GM12872 (cell line): ENCODE results near the gene ACY1.

Experiments used
- TF ChIP-seq, protein P1 (sequence below): IDR thresholded peaks from 3 replicates; pipeline ENCODE4 v1.5.1; 2011; ENCODE audit warnings: low read depth, mild to moderate bottlenecking, low read length, moderate library complexity; ENCODE audit not compliant: insufficient read depth

The ACY1 gene

DNA sequence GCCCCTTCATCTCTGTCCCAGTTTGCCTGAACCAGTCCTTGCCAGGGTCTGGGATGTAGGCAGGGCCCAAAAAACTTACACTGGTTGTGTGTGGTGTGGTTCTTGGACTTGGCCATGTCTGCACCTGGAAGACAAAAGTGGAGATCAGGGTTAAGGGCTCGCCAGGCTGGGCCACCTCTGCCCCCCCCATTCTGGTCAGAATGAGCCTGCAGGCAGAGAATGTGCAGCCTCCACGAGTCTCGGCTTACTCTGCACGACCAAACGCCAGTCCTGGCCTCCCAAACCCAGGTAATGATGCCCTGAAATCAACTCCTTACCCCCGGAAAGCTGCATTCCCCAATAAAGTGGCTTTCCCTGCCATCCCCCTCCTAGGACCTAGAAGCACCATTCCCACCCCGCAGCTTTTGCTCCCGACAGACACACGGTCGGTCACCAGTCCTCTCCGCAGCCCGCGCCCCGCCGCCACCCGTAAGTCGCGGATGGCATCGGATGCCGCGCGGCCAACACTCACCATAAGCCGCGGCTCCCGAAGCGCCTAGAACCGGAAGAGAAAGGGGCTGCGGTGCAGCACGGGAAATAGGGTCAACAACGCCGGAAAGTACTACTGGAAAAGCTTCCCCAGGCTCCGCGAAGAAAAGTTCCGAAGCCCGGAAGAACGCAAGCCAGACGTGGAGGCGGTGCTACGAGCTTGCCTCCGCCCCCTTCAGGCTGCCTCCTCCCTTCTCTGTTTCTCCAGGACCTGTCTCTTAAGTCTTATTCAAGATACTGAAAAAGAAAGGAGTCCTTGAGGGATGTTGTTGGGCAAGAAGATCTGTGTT, 12.2 kb downstream of the ACY1 start, which contains the start of gene RPL29:
RPL29 (minus strand) TSS at position 550 of the 818 bp plus-strand sequence; CDS start at position 116, 434 bp downstream.
- TF ChIP-seq, protein P1, sequence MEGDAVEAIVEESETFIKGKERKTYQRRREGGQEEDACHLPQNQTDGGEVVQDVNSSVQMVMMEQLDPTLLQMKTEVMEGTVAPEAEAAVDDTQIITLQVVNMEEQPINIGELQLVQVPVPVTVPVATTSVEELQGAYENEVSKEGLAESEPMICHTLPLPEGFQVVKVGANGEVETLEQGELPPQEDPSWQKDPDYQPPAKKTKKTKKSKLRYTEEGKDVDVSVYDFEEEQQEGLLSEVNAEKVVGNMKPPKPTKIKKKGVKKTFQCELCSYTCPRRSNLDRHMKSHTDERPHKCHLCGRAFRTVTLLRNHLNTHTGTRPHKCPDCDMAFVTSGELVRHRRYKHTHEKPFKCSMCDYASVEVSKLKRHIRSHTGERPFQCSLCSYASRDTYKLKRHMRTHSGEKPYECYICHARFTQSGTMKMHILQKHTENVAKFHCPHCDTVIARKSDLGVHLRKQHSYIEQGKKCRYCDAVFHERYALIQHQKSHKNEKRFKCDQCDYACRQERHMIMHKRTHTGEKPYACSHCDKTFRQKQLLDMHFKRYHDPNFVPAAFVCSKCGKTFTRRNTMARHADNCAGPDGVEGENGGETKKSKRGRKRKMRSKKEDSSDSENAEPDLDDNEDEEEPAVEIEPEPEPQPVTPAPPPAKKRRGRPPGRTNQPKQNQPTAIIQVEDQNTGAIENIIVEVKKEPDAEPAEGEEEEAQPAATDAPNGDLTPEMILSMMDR: no peak

- TF ChIP-seq, protein P1: no peak
Observed at GRCh38 chr3:51997172-51997571, 13.8 kb downstream of the ACY1 start.

DNA sequence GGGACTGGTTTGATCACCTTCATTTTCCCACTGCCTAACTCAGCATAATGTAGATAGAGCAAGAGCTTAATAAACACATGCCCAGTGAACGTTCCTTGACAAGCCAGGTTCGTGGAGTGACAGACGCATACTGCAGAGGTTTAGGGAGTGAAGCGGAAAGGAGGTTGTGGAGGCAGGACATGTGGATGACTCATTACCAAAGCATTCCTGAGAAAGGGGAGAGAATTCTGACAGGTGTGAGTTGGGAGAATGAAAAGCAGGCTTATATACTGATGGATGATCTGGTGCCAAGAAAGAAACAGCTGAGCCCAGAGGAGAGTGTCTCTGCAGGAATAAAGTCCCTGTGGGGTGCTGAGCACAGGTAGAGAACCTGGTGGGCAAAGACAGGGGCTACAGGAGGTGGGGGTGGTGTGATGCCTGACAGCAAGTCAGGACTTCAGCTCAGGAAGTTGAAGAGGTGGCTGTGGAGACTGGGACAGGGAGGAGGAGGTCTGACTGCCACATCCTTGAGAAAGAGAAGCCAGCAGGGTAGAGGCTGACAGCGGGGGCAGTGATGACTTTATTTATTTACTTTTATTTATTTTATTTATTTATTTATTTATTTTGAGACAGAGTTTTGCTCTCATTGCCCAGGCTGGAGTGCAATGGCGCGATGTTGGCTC, 14.7 kb downstream of the ACY1 start:
- TF ChIP-seq, protein P1: no peak

GRCh38 chr3:51998774-51999173, 15.4 kb downstream of the ACY1 start:
- TF ChIP-seq, protein P1: no peak

DNA sequence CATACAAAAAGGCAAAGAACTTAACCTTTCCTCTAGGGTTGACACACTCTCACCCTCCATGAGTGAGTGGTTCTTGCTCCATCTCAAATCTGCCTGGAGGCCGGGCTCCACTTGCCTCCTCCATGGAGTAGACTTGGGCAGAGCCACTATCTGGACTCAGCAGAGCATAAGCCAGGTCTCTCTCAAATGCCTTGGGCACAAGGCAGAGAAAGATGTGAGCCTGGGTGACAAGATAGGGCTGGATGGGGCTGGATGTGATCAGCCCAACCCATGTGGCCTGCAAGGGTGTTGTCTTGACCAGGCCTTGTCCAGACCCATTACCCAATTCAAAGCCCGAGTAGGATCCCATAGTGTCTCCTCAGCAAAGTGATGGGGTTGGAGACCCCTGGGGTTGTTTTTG, 16.5 kb downstream of the ACY1 start:
- TF ChIP-seq, protein P1: no peak

DNA sequence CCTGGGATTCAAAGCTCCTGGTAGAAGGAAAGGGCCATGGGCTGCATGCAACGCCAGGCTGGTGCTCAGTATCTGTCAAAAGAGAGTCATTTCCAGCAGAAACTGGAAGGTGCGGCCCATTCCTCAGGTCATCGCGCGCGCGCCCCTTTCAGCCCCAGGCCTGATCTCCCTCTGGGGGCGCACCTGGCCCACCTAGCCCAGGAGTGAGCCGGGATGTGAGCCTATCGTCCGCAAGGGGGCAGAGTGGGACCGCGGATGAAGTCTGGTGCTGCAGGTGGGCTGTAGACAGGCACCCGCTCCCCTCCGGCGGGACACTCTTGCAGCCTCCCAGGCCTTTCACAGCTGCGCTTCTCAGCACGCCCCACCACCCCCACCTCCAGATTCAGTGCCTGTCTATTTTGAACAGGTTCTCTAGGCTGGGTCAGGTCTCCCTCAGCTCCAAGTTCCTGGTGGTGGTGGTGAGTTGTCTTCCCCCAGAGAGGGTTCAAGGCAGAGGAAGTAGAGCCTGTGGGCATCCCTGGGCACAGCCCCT, 18.2 kb downstream of the ACY1 start:
- TF ChIP-seq, protein P1: peak; percentile 96

GRCh38 chr3:52002748-52003147, 19.4 kb downstream of the ACY1 start:
- TF ChIP-seq, protein P1: no peak
